HCT116 (cell line): ENCODE results near the gene SAMMSON.

ENCODE experiments used
- FOSL1 ChIP-seq: IDR thresholded peaks from 2 replicates; pipeline ENCODE4 v1.6.1; 2012; ENCODE audit warnings: low read depth
- POLR2A ChIP-seq: IDR thresholded peaks from 2 replicates; pipeline ENCODE4 v1.7.0; 2011; ENCODE audit warnings: borderline replicate concordance; ENCODE audit not compliant: insufficient read depth, insufficient read length; ENCODE audit errors: extremely low read depth
- RAD21 ChIP-seq: IDR thresholded peaks from 2 replicates; pipeline ENCODE4 v1.6.1; 2012; ENCODE audit warnings: low read depth, mild to moderate bottlenecking
- SP1 ChIP-seq: IDR thresholded peaks from 2 replicates; pipeline ENCODE4 v1.6.1; 2012; ENCODE audit warnings: low read depth
- ZNF274 ChIP-seq: fragments of 200-500 bp; sonication (Bioruptor generic); IDR thresholded peaks from 2 replicates; pipeline ENCODE4 v1.6.1; 2014; ENCODE audit warnings: mild to moderate bottlenecking, low read depth, low read length, inconsistent platforms
- TF ChIP-seq, protein P1 (sequence below), 3 experiments: fragments of 200-600 bp in 1 of 3; sonication (generic) in 1 of 3; IDR thresholded peaks in 2 of 3; conservative IDR thresholded peaks in 1 of 3; 2 replicates each; pipeline ENCODE4 v1.5.1; 2012 to 2017; ENCODE audit warnings: low read depth in 2 of 3, low read length in 2 of 3, antibody characterized with exemption in 1 of 3, borderline replicate concordance in 1 of 3, control low read depth in 1 of 3, mild to moderate bottlenecking in 1 of 3, mixed read lengths in 1 of 3, mixed run types in 1 of 3, moderate library complexity in 1 of 3; ENCODE audit not compliant: insufficient read depth in 1 of 3
- TF ChIP-seq, protein P2 (sequence below): IDR thresholded peaks from 2 replicates; pipeline ENCODE4 v1.6.1; 2012
- TF ChIP-seq, protein P3 (sequence below): IDR thresholded peaks from 2 replicates; pipeline ENCODE4 v1.6.1; 2012; ENCODE audit warnings: low read depth

DNA sequence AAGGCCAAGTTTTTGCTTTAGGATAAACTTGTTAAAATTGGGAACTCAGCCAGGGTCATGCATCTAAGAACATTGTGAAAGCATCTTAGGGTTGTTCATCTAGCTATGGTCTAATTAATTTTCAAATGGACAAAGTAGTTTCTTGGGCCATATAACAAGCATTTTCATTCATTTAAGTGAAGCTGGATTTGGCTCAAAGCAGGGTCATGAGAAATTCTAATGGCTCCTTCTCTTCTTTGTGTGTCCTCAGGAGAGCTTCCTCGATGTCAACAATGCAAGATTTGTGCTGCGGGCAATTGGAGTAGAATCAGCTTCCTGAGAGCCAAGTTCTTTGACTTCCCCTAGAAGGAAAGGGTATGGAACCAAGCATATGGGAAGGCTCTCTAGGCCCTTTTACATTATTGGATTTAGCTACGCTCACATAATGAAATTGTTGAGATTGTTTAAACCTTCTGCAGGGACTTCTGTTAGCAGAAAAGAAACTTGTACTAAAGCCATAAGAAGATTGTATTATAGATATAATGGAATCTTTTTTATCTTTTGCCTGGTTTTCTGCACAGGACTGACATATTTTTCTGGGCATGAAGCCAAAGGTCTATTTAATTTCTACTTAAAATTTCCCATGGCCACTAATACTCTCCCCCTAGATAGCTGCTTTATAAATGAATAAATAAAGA, 1.8 kb upstream of the SAMMSON start:
- TF ChIP-seq, protein P1, sequence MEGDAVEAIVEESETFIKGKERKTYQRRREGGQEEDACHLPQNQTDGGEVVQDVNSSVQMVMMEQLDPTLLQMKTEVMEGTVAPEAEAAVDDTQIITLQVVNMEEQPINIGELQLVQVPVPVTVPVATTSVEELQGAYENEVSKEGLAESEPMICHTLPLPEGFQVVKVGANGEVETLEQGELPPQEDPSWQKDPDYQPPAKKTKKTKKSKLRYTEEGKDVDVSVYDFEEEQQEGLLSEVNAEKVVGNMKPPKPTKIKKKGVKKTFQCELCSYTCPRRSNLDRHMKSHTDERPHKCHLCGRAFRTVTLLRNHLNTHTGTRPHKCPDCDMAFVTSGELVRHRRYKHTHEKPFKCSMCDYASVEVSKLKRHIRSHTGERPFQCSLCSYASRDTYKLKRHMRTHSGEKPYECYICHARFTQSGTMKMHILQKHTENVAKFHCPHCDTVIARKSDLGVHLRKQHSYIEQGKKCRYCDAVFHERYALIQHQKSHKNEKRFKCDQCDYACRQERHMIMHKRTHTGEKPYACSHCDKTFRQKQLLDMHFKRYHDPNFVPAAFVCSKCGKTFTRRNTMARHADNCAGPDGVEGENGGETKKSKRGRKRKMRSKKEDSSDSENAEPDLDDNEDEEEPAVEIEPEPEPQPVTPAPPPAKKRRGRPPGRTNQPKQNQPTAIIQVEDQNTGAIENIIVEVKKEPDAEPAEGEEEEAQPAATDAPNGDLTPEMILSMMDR (IDR thresholded peaks at IDR 0.05 in 2 of 3, conservative IDR thresholded peaks at IDR 0.05 in 1 of 3; ENCODE audit: borderline replicate concordance in 1 of 3, insufficient read depth in 1 of 3, low read depth in 2 of 3, low read length in 2 of 3) = no peak
- TF ChIP-seq POLR2A (no peak), RAD21 (no peak), SP1 (no peak), FOSL1 (no peak), ZNF274 (no peak)
- TF ChIP-seq, protein P2, sequence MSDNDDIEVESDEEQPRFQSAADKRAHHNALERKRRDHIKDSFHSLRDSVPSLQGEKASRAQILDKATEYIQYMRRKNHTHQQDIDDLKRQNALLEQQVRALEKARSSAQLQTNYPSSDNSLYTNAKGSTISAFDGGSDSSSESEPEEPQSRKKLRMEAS = no peak
- TF ChIP-seq, protein P3, sequence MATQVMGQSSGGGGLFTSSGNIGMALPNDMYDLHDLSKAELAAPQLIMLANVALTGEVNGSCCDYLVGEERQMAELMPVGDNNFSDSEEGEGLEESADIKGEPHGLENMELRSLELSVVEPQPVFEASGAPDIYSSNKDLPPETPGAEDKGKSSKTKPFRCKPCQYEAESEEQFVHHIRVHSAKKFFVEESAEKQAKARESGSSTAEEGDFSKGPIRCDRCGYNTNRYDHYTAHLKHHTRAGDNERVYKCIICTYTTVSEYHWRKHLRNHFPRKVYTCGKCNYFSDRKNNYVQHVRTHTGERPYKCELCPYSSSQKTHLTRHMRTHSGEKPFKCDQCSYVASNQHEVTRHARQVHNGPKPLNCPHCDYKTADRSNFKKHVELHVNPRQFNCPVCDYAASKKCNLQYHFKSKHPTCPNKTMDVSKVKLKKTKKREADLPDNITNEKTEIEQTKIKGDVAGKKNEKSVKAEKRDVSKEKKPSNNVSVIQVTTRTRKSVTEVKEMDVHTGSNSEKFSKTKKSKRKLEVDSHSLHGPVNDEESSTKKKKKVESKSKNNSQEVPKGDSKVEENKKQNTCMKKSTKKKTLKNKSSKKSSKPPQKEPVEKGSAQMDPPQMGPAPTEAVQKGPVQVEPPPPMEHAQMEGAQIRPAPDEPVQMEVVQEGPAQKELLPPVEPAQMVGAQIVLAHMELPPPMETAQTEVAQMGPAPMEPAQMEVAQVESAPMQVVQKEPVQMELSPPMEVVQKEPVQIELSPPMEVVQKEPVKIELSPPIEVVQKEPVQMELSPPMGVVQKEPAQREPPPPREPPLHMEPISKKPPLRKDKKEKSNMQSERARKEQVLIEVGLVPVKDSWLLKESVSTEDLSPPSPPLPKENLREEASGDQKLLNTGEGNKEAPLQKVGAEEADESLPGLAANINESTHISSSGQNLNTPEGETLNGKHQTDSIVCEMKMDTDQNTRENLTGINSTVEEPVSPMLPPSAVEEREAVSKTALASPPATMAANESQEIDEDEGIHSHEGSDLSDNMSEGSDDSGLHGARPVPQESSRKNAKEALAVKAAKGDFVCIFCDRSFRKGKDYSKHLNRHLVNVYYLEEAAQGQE = no peak
